HG03521 (cell line): ENCODE data around the gene TMEM41B.
"Not testable (repeated sequence)": the region's sequence is repeated elsewhere in the genome, so short reads cannot be mapped to it uniquely, and the experiment has no call there.

Experiments used
- ATAC-seq: cut with Tn5 transposase; IDR thresholded peaks from one replicate; pipeline ENCODE4 v1.9.1; 2021; ENCODE audit warnings: mild to moderate bottlenecking, moderate library complexity; ENCODE audit not compliant: unreplicated experiment

The TMEM41B gene

GRCh38 chr11:9263840-9264315 is 50.5 kb downstream of the TMEM41B start:
- peak; percentile 69 for ATAC-seq

- ATAC-seq: not testable (repeated sequence)
Measured at GRCh38 chr11:9260838-9261146, 53.6 kb downstream of the TMEM41B start.

- ATAC-seq: no peak
Measured at GRCh38 chr11:9259981-9260837, 54.2 kb downstream of the TMEM41B start.

- ATAC-seq: not testable (repeated sequence)
Measured at GRCh38 chr11:9258279-9258678, 56.1 kb downstream of the TMEM41B start.

GRCh38 chr11:9254416-9254815 is 60.0 kb downstream of the TMEM41B start:
- ATAC-seq: no peak

GRCh38 chr11:9253086-9253485 is 61.3 kb downstream of the TMEM41B start:
- no peak for ATAC-seq

- ATAC-seq: no peak
Measured at GRCh38 chr11:9251311-9251710, 63.1 kb downstream of the TMEM41B start.

- ATAC-seq: peak; percentile 71
Measured at GRCh38 chr11:9250139-9250582, 64.2 kb downstream of the TMEM41B start.

- ATAC-seq: no peak
Measured at GRCh38 chr11:9249252-9249651, 65.1 kb downstream of the TMEM41B start.

GRCh38 chr11:9247863-9248262 is 66.5 kb downstream of the TMEM41B start:
- no peak for ATAC-seq

GRCh38 chr11:9236242-9236641 is 78.2 kb downstream of the TMEM41B start:
- ATAC-seq: not testable (repeated sequence)

GRCh38 chr11:9232482-9232881 is 81.9 kb downstream of the TMEM41B start:
- ATAC-seq: no peak

- ATAC-seq: no peak
Measured at GRCh38 chr11:9231848-9232177, 82.6 kb downstream of the TMEM41B start.
